WERI-Rb-1 (cell line): ENCODE measurements around the gene MRPL22.
A peak's percentile ranks its signal among the peaks of the same experiment; 100 is the strongest.

Experiments
- DNase-seq: peaks from one replicate; pipeline ENCODE4 v3.0.0-alpha.2; 2020
- H3K27ac ChIP-seq: fragments of 250-450 bp; sonication (Bioruptor Pico); 2 replicates; pipeline ENCODE4 v1.5.1; 2020; ENCODE audit warnings: mild to moderate bottlenecking, moderate library complexity
- H3K27me3 ChIP-seq: fragments of 250-450 bp; sonication (Bioruptor Pico); 2 replicates; pipeline ENCODE4 v1.5.1; 2021; ENCODE audit warnings: mild to moderate bottlenecking, low read depth, moderate library complexity; ENCODE audit not compliant: insufficient read depth, severe bottlenecking
- H3K36me3 ChIP-seq: fragments of 250-450 bp; sonication (Bioruptor Pico); 2 replicates; pipeline ENCODE4 v1.5.1; 2020; ENCODE audit warnings: mild to moderate bottlenecking, moderate library complexity
- H3K4me3 ChIP-seq: 2 replicates; pipeline ENCODE4 v1.5.1; 2011; ENCODE audit warnings: low read depth, mild to moderate bottlenecking, control low read depth, low read length
- H3K9me3 ChIP-seq: fragments of 250-450 bp; sonication (Bioruptor Pico); 2 replicates; pipeline ENCODE4 v1.5.1; 2021; ENCODE audit warnings: mild to moderate bottlenecking, moderate library complexity; ENCODE audit not compliant: severe bottlenecking
- TF ChIP-seq, protein P1 (sequence below): IDR thresholded peaks from 2 replicates; pipeline ENCODE4 v1.5.1; 2011; ENCODE audit warnings: low read depth, mild to moderate bottlenecking, control low read depth, inconsistent platforms, low read length

MRPL22 gene

GRCh38 chr5:154940772-154941620, at the start of gene MRPL22:
MRPL22 (plus strand) TSS chr5:154941073; CDS start chr5:154941111, 38 bp downstream.
- H3K27me3 ChIP-seq, result no peaks in the 10 kb centered on the region
- H3K36me3 ChIP-seq, result peaks cover 2% of the 10 kb centered on the region; the same call in 1 of the 2 replicates
- peak within 1 kb of the TSS; percentile 85 for H3K27ac ChIP-seq
- TF ChIP-seq, protein P1, sequence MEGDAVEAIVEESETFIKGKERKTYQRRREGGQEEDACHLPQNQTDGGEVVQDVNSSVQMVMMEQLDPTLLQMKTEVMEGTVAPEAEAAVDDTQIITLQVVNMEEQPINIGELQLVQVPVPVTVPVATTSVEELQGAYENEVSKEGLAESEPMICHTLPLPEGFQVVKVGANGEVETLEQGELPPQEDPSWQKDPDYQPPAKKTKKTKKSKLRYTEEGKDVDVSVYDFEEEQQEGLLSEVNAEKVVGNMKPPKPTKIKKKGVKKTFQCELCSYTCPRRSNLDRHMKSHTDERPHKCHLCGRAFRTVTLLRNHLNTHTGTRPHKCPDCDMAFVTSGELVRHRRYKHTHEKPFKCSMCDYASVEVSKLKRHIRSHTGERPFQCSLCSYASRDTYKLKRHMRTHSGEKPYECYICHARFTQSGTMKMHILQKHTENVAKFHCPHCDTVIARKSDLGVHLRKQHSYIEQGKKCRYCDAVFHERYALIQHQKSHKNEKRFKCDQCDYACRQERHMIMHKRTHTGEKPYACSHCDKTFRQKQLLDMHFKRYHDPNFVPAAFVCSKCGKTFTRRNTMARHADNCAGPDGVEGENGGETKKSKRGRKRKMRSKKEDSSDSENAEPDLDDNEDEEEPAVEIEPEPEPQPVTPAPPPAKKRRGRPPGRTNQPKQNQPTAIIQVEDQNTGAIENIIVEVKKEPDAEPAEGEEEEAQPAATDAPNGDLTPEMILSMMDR, result no peak
- H3K9me3 ChIP-seq, result no peaks in the 10 kb centered on the region
- peak within 1 kb of the TSS; percentile 97 for H3K4me3 ChIP-seq
- peak; percentile 96 for DNase-seq

GRCh38 chr5:154892369-154892771, 48.5 kb upstream of the MRPL22 start:
- H3K4me3 ChIP-seq, result no peak overlapping the region
- H3K36me3 ChIP-seq, result peaks cover 79% of the 10 kb centered on the region
- H3K9me3 ChIP-seq, result no peaks in the 10 kb centered on the region
- no peak overlapping the region for H3K27ac ChIP-seq
- TF ChIP-seq, protein P1, result no peak
- H3K27me3 ChIP-seq, result no peaks in the 10 kb centered on the region
- no peak for DNase-seq

GRCh38 chr5:154893381-154893780, 47.5 kb upstream of the MRPL22 start:
- TF ChIP-seq, protein P1, result no peak
- DNase-seq, result no peak
- H3K4me3 ChIP-seq, result no peak overlapping the region
- no peaks in the 10 kb centered on the region for H3K9me3 ChIP-seq
- no peaks in the 10 kb centered on the region for H3K27me3 ChIP-seq
- H3K27ac ChIP-seq, result no peak overlapping the region
- peaks cover 77% of the 10 kb centered on the region for H3K36me3 ChIP-seq

GRCh38 chr5:154895606-154896561, 45.0 kb upstream of the MRPL22 start:
- Histone ChIP-seq H3K27ac (no peak overlapping the region), H3K36me3 (peaks cover 80% of the 10 kb centered on the region), H3K27me3 (no peaks in the 10 kb centered on the region), H3K9me3 (no peaks in the 10 kb centered on the region), H3K4me3 (no peak overlapping the region)
- no peak for DNase-seq
- TF ChIP-seq, protein P1, result no peak

- no peak for DNase-seq
- no peaks in the 10 kb centered on the region for H3K27me3 ChIP-seq
- H3K9me3 ChIP-seq, result no peaks in the 10 kb centered on the region
- TF ChIP-seq, protein P1, result no peak
- no peak overlapping the region for H3K27ac ChIP-seq
- H3K4me3 ChIP-seq, result no peak overlapping the region
- H3K36me3 ChIP-seq, result peaks cover 81% of the 10 kb centered on the region
These were observed 44.2 kb upstream of the MRPL22 start for GRCh38 chr5:154896562-154897165.
